Transverse colon (tissue), 3 donors: ENCODE data around the gene TNN.

ENCODE experiments used
- POLR2A ChIP-seq: fragments of 450-650 bp; IDR thresholded peaks from one replicate; pipeline ENCODE4 v1.6.1; 2016; ENCODE audit warnings: antibody characterized with exemption, mild to moderate bottlenecking, moderate library complexity
- TF ChIP-seq, protein P1 (sequence below), 5 experiments: fragments of 200-600 bp in 3 of 5; fragments of 450-650 bp in 2 of 5; sonication (generic) in 3 of 5; IDR thresholded peaks; 1 replicate in 2 of 5; 2 replicates in 3 of 5; pipeline ENCODE4 v1.5.1; 2016 to 2017; ENCODE audit warnings: antibody characterized with exemption in 5 of 5, inconsistent platforms in 3 of 5, mild to moderate bottlenecking in 2 of 5, moderate library complexity in 1 of 5

DNA sequence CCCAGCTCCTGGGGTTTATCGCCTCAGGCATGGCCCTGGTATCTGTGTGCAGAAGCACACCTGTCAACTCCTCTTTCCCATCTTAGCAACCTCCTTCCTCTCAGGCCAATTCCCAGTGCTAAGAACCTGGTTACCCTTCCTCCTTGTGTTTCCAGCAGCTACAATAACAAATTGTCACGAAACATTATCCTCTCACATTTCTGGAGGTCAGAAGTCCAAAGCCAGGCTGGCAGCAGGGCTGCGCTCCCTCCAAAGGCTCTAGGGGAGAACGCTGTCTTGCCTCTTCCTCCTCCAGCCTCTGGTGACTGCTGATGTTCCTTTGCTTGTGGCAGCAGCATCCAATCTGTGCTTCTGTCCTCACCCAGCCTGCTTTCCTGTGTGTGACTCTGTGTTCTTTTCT, 33.7 kb upstream of the TNN start:
- TF ChIP-seq, protein P1, sequence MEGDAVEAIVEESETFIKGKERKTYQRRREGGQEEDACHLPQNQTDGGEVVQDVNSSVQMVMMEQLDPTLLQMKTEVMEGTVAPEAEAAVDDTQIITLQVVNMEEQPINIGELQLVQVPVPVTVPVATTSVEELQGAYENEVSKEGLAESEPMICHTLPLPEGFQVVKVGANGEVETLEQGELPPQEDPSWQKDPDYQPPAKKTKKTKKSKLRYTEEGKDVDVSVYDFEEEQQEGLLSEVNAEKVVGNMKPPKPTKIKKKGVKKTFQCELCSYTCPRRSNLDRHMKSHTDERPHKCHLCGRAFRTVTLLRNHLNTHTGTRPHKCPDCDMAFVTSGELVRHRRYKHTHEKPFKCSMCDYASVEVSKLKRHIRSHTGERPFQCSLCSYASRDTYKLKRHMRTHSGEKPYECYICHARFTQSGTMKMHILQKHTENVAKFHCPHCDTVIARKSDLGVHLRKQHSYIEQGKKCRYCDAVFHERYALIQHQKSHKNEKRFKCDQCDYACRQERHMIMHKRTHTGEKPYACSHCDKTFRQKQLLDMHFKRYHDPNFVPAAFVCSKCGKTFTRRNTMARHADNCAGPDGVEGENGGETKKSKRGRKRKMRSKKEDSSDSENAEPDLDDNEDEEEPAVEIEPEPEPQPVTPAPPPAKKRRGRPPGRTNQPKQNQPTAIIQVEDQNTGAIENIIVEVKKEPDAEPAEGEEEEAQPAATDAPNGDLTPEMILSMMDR (IDR thresholded peaks at IDR 0.05) = no peak
- no peak for TF ChIP-seq POLR2A
